Activated naive CD4-positive, alpha-beta T cell treated with anti-CD3 and anti-CD28 coated beads, Interleukin-2, amount 50 U/mL, for 24 hours (primary cell): ENCODE results near the gene SUSD3.

ENCODE experiments used
- H3K27ac Mint-ChIP-seq: one replicate; pipeline ENCODE4 v1.8.0; 2021; ENCODE audit warnings: mild to moderate bottlenecking, mixed read lengths
- H3K27me3 Mint-ChIP-seq: one replicate; pipeline ENCODE4 v1.8.0; 2021; ENCODE audit warnings: mixed read lengths
- H3K36me3 Mint-ChIP-seq: one replicate; pipeline ENCODE4 v1.8.0; 2021; ENCODE audit warnings: mixed read lengths
- H3K4me1 Mint-ChIP-seq: one replicate; pipeline ENCODE4 v1.8.0; 2021; ENCODE audit warnings: mixed read lengths
- H3K4me3 Mint-ChIP-seq: one replicate; pipeline ENCODE4 v1.8.0; 2021; ENCODE audit warnings: mild to moderate bottlenecking, mixed read lengths
- H3K9me3 Mint-ChIP-seq: one replicate; pipeline ENCODE4 v1.8.0; 2021; ENCODE audit warnings: mixed read lengths

SUSD3 gene

GRCh38 chr9:93089024-93089423, 30.5 kb downstream of the SUSD3 start:
- H3K27ac Mint-ChIP-seq, result peak overlapping the region; percentile 17
- no peak overlapping the region for H3K4me3 Mint-ChIP-seq
- peaks cover 19% of the 10 kb centered on the region for H3K36me3 Mint-ChIP-seq

GRCh38 chr9:93089481-93089991, 31.0 kb downstream of the SUSD3 start:
- peaks cover 4% of the 10 kb centered on the region for H3K9me3 Mint-ChIP-seq
- no peaks in the 10 kb centered on the region for H3K27me3 Mint-ChIP-seq
- H3K4me1 Mint-ChIP-seq, result peaks cover 55% of the 10 kb centered on the region
- H3K27ac Mint-ChIP-seq, result peak overlapping the region; percentile 51
- H3K4me3 Mint-ChIP-seq, result no peak overlapping the region
- peaks cover 19% of the 10 kb centered on the region for H3K36me3 Mint-ChIP-seq

More at GRCh38 chr9:93089024-93089423, 30.5 kb downstream of the SUSD3 start:
- H3K27me3 Mint-ChIP-seq, result no peaks in the 10 kb centered on the region
- peaks cover 4% of the 10 kb centered on the region for H3K9me3 Mint-ChIP-seq
- peaks cover 50% of the 10 kb centered on the region for H3K4me1 Mint-ChIP-seq

- H3K4me1 Mint-ChIP-seq, result peaks cover 62% of the 10 kb centered on the region
- H3K4me3 Mint-ChIP-seq, result no peak overlapping the region
- peaks cover 4% of the 10 kb centered on the region for H3K9me3 Mint-ChIP-seq
- H3K27ac Mint-ChIP-seq, result peak overlapping the region; percentile 81
- H3K36me3 Mint-ChIP-seq, result peaks cover 19% of the 10 kb centered on the region
- H3K27me3 Mint-ChIP-seq, result no peaks in the 10 kb centered on the region
Measured at GRCh38 chr9:93090091-93090655, 31.7 kb downstream of the SUSD3 start.

- Mint-ChIP-seq H3K27ac (peak overlapping the region; percentile 97), H3K4me1 (peaks cover 62% of the 10 kb centered on the region), H3K27me3 (no peaks in the 10 kb centered on the region), H3K4me3 (peak overlapping the region; percentile 60), H3K9me3 (peaks cover 4% of the 10 kb centered on the region), H3K36me3 (peaks cover 14% of the 10 kb centered on the region)
Measured at GRCh38 chr9:93091056-93091452, 32.6 kb downstream of the SUSD3 start.

DNA sequence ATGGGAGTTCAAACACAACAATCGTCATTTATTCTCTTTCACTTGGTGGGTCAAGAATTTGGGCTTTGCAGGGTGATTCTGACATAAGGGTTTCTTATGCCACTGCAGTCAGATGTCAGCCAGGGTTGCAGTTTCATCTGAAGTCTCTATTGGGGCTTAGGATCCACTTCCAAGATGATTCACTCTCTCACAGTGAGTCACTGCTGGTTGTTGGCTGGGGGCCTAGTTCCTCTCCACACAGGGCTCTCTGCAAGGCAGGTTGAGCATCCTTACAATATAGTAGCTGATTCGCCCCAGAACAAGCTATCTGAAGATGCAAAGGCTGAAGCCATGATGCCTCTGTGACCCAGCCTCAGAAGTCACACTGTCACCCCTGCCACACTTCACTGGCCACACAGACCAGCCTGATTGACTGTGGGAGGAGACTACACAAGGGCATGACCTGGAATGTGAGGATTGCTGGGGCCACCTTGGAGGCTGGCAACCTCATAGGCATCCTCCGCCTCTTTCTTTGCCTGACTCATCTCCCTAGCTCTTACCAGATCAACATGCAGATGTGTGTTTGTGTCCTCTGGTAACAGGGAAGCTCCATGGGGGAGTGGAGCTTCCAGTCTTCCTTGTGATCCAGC, 33.1 kb downstream of the SUSD3 start:
- Mint-ChIP-seq H3K27ac (peak overlapping the region; percentile 97), H3K36me3 (peaks cover 12% of the 10 kb centered on the region), H3K4me1 (peaks cover 62% of the 10 kb centered on the region), H3K27me3 (no peaks in the 10 kb centered on the region), H3K9me3 (peaks cover 4% of the 10 kb centered on the region), H3K4me3 (peak overlapping the region; percentile 60)

DNA sequence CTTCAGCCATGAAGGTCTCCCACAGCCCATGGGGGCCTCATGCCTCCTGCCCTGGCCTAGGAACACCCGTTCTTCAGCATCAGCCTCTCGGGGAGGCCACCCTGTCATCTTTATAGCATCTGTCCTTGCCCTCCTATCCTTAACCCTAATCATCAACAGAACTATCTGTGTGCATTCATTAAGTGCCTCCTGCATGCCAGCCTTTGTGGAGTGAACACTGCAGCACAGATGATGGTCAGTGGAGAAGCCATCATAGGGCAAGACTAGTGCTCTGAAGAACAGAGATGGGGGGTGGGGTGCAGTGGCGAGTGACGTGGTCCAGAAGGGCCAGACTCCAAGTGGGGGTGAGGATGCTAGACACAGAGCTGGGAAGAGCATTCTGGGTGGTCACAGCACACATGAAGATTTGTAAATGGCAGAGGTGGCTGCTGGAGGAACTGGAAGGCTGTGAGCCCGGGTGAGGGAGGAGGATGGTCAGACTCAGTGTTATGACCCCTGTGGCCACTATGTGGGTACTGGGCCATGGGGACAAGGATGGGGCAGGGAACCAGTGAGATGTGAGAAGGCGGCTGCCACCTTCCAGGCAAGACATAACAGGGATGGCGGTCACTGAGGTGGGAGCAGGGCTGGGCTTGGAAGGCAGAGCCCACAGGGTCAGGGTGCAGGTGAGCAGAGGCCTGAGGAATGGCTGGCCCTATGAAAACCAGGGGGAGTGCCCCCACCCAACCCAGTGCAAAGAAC, 33.9 kb downstream of the SUSD3 start:
- H3K4me1 Mint-ChIP-seq, result peaks cover 68% of the 10 kb centered on the region
- H3K4me3 Mint-ChIP-seq, result no peak overlapping the region
- H3K36me3 Mint-ChIP-seq, result peaks cover 7% of the 10 kb centered on the region
- H3K9me3 Mint-ChIP-seq, result peaks cover 4% of the 10 kb centered on the region
- peak overlapping the region; percentile 97 for H3K27ac Mint-ChIP-seq
- no peaks in the 10 kb centered on the region for H3K27me3 Mint-ChIP-seq

GRCh38 chr9:93093127-93093876, 34.8 kb downstream of the SUSD3 start:
- Mint-ChIP-seq H3K27ac (peak overlapping the region; percentile 95), H3K27me3 (no peaks in the 10 kb centered on the region), H3K36me3 (peaks cover 7% of the 10 kb centered on the region), H3K4me3 (peak overlapping the region; percentile 55), H3K4me1 (peaks cover 76% of the 10 kb centered on the region), H3K9me3 (peaks cover 4% of the 10 kb centered on the region)

DNA sequence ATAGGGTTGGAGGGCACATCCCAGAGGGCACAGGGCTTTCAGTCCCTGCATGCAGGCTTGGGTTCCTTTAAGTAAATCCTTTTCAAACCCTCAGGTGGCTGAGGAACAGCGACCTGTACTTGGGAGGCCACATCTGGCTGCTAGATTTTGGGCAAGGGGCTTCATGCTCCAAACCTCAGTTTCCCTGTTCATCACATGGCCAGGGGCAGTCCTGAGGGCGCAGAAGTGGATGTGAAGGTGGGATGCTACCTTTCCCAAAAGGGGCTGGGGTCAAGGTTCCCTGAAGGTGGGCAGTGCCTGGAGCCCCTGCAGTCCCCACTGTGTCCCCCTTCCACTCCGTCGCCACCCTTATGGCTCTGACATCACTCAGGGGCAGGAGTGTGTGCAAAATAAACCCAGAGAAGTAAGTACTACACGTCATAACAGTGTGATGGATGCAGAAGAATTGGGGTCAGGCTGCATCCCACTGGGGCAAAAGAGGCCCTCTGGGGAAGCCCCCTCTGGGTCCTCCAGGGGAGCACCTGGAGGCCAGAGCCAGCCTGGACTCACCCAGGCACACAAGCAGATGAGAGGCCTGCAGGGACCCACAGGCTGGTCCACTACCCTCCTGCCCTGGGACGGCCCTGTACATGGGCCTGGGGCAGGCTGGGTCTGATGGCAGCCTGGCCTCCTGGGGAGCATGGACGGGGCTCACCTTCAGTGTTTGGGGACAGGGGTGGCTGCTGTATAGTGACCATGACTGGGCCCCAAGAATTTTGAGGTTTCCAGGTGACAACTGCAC, 35.6 kb downstream of the SUSD3 start:
- peak overlapping the region; percentile 95 for H3K27ac Mint-ChIP-seq

DNA sequence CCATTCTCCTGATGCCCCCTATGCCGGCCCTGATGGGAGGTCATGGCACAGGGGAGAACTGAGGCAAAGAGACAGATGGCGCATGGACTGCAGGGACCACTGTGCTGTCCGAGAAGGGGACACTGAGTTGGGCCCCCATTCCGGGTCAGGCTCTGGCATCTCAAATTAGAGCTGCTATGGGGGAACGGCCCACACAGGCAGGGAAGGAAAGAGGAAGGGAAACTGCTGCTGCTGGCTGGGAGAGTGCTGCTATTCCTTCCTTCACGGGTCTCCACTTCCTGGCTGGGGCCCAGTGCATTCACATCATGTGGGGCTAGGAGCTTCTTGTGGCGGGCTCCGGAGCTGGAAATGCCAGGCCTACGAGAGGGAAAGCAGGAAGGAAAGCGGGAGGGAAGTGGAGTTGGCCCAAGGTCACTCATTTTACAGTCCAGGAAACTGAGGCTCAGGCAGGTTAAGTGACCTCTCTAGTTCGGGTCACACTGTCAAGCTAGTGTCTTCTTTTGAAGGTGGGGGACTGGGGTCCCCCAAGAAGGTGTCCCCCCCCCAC, 36.2 kb downstream of the SUSD3 start:
- Mint-ChIP-seq H3K4me3 (peak overlapping the region; percentile 87), H3K4me1 (peaks cover 75% of the 10 kb centered on the region), H3K27ac (peak overlapping the region; percentile 95), H3K36me3 (peaks cover 7% of the 10 kb centered on the region), H3K9me3 (peaks cover 4% of the 10 kb centered on the region), H3K27me3 (no peaks in the 10 kb centered on the region)

More for the DNA sequence above, 35.6 kb downstream of the SUSD3 start:
- Mint-ChIP-seq H3K9me3 (peaks cover 4% of the 10 kb centered on the region), H3K27me3 (no peaks in the 10 kb centered on the region), H3K4me3 (peak overlapping the region; percentile 87), H3K36me3 (peaks cover 7% of the 10 kb centered on the region), H3K4me1 (peaks cover 77% of the 10 kb centered on the region)

DNA sequence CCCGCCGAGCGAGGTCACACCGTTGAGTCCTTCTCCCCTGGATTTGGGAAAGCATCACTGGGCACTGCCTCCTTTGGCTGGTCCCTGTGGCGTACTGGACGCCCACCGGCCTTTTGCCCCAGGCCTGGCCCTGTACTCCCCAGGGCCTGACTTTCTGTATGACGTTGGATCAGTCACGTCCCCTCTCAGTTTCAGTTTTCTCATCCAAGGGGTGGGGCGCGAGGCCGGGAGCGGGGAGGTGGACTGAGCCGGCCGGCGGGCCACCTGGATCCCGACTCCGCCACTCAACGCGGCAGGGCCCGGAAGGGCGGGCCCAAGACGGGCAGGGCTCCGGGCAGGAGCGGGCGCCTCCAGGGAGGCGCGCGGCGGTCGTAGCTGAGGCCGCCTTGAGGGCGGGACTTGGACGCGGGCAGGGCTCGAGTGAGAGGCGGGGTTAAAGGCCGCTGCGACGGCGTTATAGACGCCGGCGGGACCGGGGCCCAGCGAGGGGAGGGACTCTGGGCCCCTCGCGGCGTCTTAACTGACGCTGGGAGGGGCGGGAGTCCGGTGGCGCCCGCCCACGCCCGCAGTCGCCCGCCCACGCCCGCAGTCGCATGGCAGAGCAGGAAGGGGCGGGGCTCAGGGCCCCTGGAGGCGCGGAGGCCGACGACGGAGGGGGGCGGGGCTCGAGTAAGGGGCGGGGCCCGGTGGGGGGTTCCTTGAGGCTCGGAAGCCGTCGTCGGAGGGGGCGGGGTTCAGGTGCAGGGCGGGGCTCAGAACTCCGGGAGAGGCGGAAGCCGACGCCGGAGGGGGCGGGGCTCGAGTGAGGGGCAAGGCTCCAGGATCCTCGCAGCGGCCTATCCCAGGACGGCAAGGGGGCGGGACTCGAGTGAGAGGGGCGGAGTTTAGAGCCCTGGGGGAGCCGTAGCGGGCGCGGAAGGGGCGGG, 37.0 kb downstream of the SUSD3 start:
- H3K27ac Mint-ChIP-seq, result peak overlapping the region; percentile 95
- peaks cover 5% of the 10 kb centered on the region for H3K36me3 Mint-ChIP-seq
- peak overlapping the region; percentile 87 for H3K4me3 Mint-ChIP-seq
- H3K9me3 Mint-ChIP-seq, result peaks cover 4% of the 10 kb centered on the region
- no peaks in the 10 kb centered on the region for H3K27me3 Mint-ChIP-seq
- peaks cover 70% of the 10 kb centered on the region for H3K4me1 Mint-ChIP-seq

DNA sequence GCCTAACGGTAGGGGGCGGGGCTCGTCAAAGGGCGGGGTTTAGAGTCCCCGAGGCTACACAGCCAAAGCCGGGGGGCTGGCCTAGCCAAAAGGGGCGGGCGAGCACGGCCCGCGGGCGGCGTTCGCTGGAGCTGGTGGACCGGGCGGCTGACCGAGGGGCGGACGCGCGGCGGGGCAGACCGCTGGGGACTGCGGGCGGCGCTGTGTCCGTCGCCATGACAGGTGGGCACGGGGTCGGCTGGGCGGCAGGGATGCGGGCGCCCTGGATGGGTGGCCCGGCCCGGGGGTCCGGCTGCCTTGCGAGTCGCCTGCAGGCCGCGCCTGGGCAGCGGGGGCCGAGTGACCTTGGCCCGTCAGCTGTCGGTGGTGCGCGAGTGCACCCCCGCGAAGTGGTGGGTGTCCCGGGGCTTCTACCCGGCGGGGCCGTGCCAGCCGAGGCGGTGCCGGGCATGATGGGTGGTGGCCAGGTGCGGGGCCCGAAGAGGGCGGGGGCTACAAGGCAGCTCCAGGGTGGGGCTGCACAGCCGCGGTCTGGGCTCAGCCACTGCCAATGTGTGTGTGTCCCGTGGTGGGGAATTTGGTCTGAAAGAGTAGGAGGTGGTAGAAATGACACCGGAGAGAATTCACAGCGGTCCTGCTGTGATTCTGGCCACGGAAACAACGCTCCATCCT, 37.8 kb downstream of the SUSD3 start, which contains the start of gene CARD19:
Gene CARD19 (plus strand): TSS at position 87 of the 672 bp plus-strand sequence. CDS start 129 bp downstream, at position 216.
- Mint-ChIP-seq H3K27me3 (no peaks in the 10 kb centered on the region), H3K27ac (peak within 1 kb of the TSS; percentile 95), H3K9me3 (peaks cover 1% of the 10 kb centered on the region), H3K36me3 (peaks cover 3% of the 10 kb centered on the region), H3K4me1 (peaks cover 69% of the 10 kb centered on the region), H3K4me3 (peak within 1 kb of the TSS; percentile 93)

DNA sequence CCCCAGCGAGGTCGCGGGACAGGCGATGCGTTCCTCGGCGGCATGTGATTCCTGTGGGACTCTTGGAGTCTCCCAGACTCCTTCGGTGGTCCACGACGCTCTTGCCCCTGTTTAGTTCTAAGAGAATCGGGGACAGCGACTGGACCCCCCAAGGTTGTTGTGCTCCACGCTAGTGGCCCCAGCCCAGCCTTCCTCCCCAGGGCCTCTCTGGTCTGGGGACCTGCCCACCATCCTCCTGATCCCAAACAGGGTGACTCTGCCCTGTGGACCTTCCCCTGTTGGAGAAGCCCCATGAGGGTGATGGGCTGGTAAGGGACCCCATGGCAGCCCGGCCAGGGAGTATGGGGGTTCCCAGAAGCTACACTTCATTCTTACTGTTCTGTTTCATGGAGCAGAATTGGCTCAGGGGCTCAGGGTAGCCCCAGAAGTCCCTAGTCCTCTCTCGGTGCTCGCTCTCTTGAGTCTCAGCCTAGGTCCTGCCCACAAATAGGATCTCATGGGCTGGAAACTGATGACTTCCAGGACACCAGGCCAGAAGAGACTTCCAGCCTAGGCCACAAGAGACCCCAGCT, 38.4 kb downstream of the SUSD3 start:
- peaks cover 66% of the 10 kb centered on the region for H3K4me1 Mint-ChIP-seq
- H3K9me3 Mint-ChIP-seq, result no peaks in the 10 kb centered on the region
- H3K36me3 Mint-ChIP-seq, result peaks cover 1% of the 10 kb centered on the region
- peak overlapping the region; percentile 91 for H3K27ac Mint-ChIP-seq
- H3K4me3 Mint-ChIP-seq, result peak overlapping the region; percentile 93
- no peaks in the 10 kb centered on the region for H3K27me3 Mint-ChIP-seq
